H1 (cell line): Measurements from ENCODE around the gene ZNF576. TPM values are rescaled to one million over a fixed set of nuclear protein-coding genes. Genes with fewer than 3 reads are reported as not detected.

ENCODE experiments used
- CTCF ChIA-PET: fragments of 300-600 bp; sonication (Branson Sonifier 250); formaldehyde crosslinking; loops from one replicate; lab custom pipeline; 2021; ENCODE audit not compliant: partially characterized antibody; lab: Charles Lee
- POLR2A ChIA-PET: fragments of 300-600 bp; sonication (Branson Sonifier 250); formaldehyde crosslinking; loops from one replicate; lab custom pipeline; 2021; ENCODE audit warnings: inconsistent platforms; ENCODE audit not compliant: partially characterized antibody; lab: Charles Lee
- DNase-seq, 2 experiments: peaks; one replicate each; pipeline versions ENCODE4 v3.0.0 to v3.0.0-alpha.2; 2010 to 2022; ENCODE audit warnings: low spot score in 2 of 2, low read depth in 1 of 2, mixed read lengths in 1 of 2
- FAIRE-seq: peaks from 2 replicates; lab custom pipeline; 2011; peaks lifted over from hg19 to GRCh38; lab: Jason Lieb, UNC
- H2AFZ ChIP-seq: 2 replicates; pipeline ENCODE4 v1.8.1; 2012; ENCODE audit warnings: low read length, inconsistent platforms
- H2AK5ac ChIP-seq: 2 replicates; pipeline ENCODE4 v1.6.1; 2013; ENCODE audit warnings: low read depth, low read length
- H2BK120ac ChIP-seq: replicated peaks from 2 replicates; pipeline ENCODE3; 2013; ENCODE audit warnings: low read depth, low read length, inconsistent platforms
- H2BK12ac ChIP-seq: 2 replicates; pipeline ENCODE4 v1.6.1; 2013; ENCODE audit warnings: low read depth, low read length
- H2BK15ac ChIP-seq: 2 replicates; pipeline ENCODE4 v1.6.1; 2013; ENCODE audit warnings: low read length
- H2BK20ac ChIP-seq: 2 replicates; pipeline ENCODE4 v1.6.1; 2013; ENCODE audit warnings: low read length
- H2BK5ac ChIP-seq: 2 replicates; pipeline ENCODE4 v1.6.1; 2013; ENCODE audit warnings: low read depth, low read length
- H3K14ac ChIP-seq: 2 replicates; pipeline ENCODE4 v1.6.1; 2013; ENCODE audit warnings: inconsistent platforms; ENCODE audit not compliant: insufficient read length
- H3K18ac ChIP-seq: 2 replicates; pipeline ENCODE4 v1.6.1; 2013; ENCODE audit warnings: low read length; ENCODE audit errors: extremely low read depth
- H3K23ac ChIP-seq: 2 replicates; pipeline ENCODE4 v1.6.1; 2013; ENCODE audit warnings: inconsistent platforms; ENCODE audit not compliant: insufficient read length
- H3K23me2 ChIP-seq: 2 replicates; pipeline ENCODE4 v1.6.1; 2013; ENCODE audit warnings: low read depth, low read length
- H3K27ac ChIP-seq: 2 replicates; pipeline ENCODE4 v1.6.1; 2011; ENCODE audit warnings: low read depth, low read length, inconsistent platforms
- H3K27me3 ChIP-seq, 4 experiments: replicated peaks in 1 of 4; 1 replicate in 1 of 4; 2 replicates in 3 of 4; pipeline versions ENCODE4 v1.6.1 to v1.8.1; 2011 to 2013; ENCODE audit warnings: low read length in 3 of 4, mild to moderate bottlenecking in 3 of 4, inconsistent platforms in 2 of 4, mixed read lengths in 2 of 4, moderate library complexity in 1 of 4; ENCODE audit not compliant: control insufficient read depth in 3 of 4, insufficient read depth in 3 of 4; ENCODE audit errors: extremely low read depth in 1 of 4
- H3K36me3 ChIP-seq, 4 experiments: 2 replicates each; pipeline versions ENCODE4 v1.6.1 to v1.8.1; 2011 to 2013; ENCODE audit warnings: mild to moderate bottlenecking in 4 of 4, low read length in 3 of 4, moderate library complexity in 2 of 4, control low read depth in 1 of 4, inconsistent platforms in 1 of 4; ENCODE audit not compliant: insufficient read depth in 4 of 4, control insufficient read depth in 2 of 4
- H3K4ac ChIP-seq: replicated peaks from 2 replicates; pipeline ENCODE3; 2013; ENCODE audit warnings: low read length, low read depth, mixed read lengths, inconsistent platforms; ENCODE audit not compliant: insufficient read length
- H3K4me1 ChIP-seq, 4 experiments: replicated peaks in 1 of 4; 1 replicate in 1 of 4; 2 replicates in 3 of 4; pipeline versions ENCODE4 v1.6.1 to v1.8.1; 2011 to 2013; ENCODE audit warnings: low read length in 3 of 4, inconsistent platforms in 2 of 4, mixed read lengths in 1 of 4; ENCODE audit not compliant: insufficient read depth in 4 of 4, control insufficient read depth in 3 of 4
- H3K4me2 ChIP-seq, 2 experiments: 2 replicates each; pipeline versions ENCODE4 v1.6.1 to v1.8.1; 2011 to 2013; ENCODE audit warnings: low read depth in 2 of 2, low read length in 2 of 2, control low read depth in 1 of 2, inconsistent platforms in 1 of 2, mild to moderate bottlenecking in 1 of 2; ENCODE audit not compliant: insufficient read depth in 1 of 2
- H3K4me3 ChIP-seq, 4 experiments: fragments of 200-600, 300-600 bp in 1 of 4; sonication (generic), shearing (Covaris generic), sonication (Bioruptor Twin) in 1 of 4; 2 replicates each; pipeline versions ENCODE4 v1.5.1 to v1.8.1; 2011 to 2016; ENCODE audit warnings: low read length in 4 of 4, low read depth in 3 of 4, control low read depth in 2 of 4, inconsistent platforms in 2 of 4, mild to moderate bottlenecking in 2 of 4, mixed read lengths in 1 of 4, moderate library complexity in 1 of 4; ENCODE audit not compliant: insufficient read depth in 2 of 4; ENCODE audit errors: extremely low read depth in 1 of 4
- H3K56ac ChIP-seq: replicated peaks from 2 replicates; pipeline ENCODE3; 2013; ENCODE audit warnings: low read depth, mild to moderate bottlenecking, mixed read lengths, low read length, inconsistent platforms; ENCODE audit not compliant: insufficient read length
- H3K79me1 ChIP-seq: 2 replicates; pipeline ENCODE4 v1.6.1; 2013; ENCODE audit warnings: low read depth, low read length, control low read depth
- H3K79me2 ChIP-seq, 2 experiments: 2 replicates each; pipeline versions ENCODE4 v1.6.1 to v1.8.1; 2012 to 2013; ENCODE audit warnings: low read length in 2 of 2, mild to moderate bottlenecking in 2 of 2, inconsistent platforms in 1 of 2; ENCODE audit not compliant: insufficient read depth in 2 of 2, control insufficient read depth in 1 of 2
- H3K9ac ChIP-seq, 4 experiments: replicated peaks in 1 of 4; 1 replicate in 1 of 4; 2 replicates in 3 of 4; pipeline versions ENCODE4 v1.6.1 to v1.8.1; 2011 to 2013; ENCODE audit warnings: low read depth in 3 of 4, low read length in 3 of 4, control low read depth in 2 of 4, mild to moderate bottlenecking in 2 of 4, moderate library complexity in 2 of 4, inconsistent platforms in 1 of 4; ENCODE audit errors: extremely low read depth in 1 of 4
- H3K9me3 ChIP-seq, 2 experiments: 2 replicates each; pipeline versions ENCODE4 v1.6.1 to v1.8.1; 2012 to 2013; ENCODE audit warnings: mild to moderate bottlenecking in 2 of 2, moderate library complexity in 2 of 2, control low read depth in 1 of 2, inconsistent platforms in 1 of 2, low read depth in 1 of 2, low read length in 1 of 2, mixed read lengths in 1 of 2; ENCODE audit not compliant: insufficient read depth in 2 of 2
- H4K20me1 ChIP-seq, 2 experiments: replicated peaks in 1 of 2; 2 replicates each; pipeline versions ENCODE3 to v1.8.1; 2011 to 2013; ENCODE audit warnings: inconsistent platforms in 2 of 2, low read length in 2 of 2, mild to moderate bottlenecking in 1 of 2; ENCODE audit not compliant: insufficient read depth in 2 of 2, control insufficient read depth in 1 of 2
- H4K5ac ChIP-seq: 2 replicates; pipeline ENCODE4 v1.6.1; 2013; ENCODE audit warnings: low read length, low read depth, mixed read lengths, inconsistent platforms; ENCODE audit not compliant: insufficient read length
- H4K8ac ChIP-seq: 2 replicates; pipeline ENCODE4 v1.8.0; 2013; ENCODE audit warnings: mild to moderate bottlenecking, moderate library complexity, low read length, inconsistent platforms; ENCODE audit not compliant: insufficient read depth; ENCODE audit errors: extremely low read depth
- H4K91ac ChIP-seq: replicated peaks from 2 replicates; pipeline ENCODE3; 2013; ENCODE audit warnings: low read length, mixed read lengths, inconsistent platforms; ENCODE audit not compliant: insufficient read length
- CTBP2 ChIP-seq: IDR thresholded peaks from 2 replicates; pipeline ENCODE4 v1.7.0; 2011; ENCODE audit warnings: borderline replicate concordance, mild to moderate bottlenecking, moderate library complexity, mixed read lengths, low read length; ENCODE audit not compliant: insufficient read depth, insufficient read length
- E2F6 ChIP-seq: IDR thresholded peaks from 2 replicates; pipeline ENCODE4 v1.6.1; 2012; ENCODE audit warnings: inconsistent platforms
- EZH2 ChIP-seq: fragments of 200-600 bp; sonication (generic); IDR thresholded peaks from 2 replicates; pipeline ENCODE4 v1.7.1; 2012; ENCODE audit warnings: low read depth, mild to moderate bottlenecking, moderate library complexity, low read length, inconsistent platforms; ENCODE audit not compliant: severe bottlenecking
- HDAC6 ChIP-seq: IDR thresholded peaks from one replicate; pipeline ENCODE4 v1.7.1; 2012; ENCODE audit warnings: low read depth, mild to moderate bottlenecking, inconsistent platforms, low read length, moderate library complexity
- KDM5A ChIP-seq: fragments of 200-600 bp; IDR thresholded peaks from 2 replicates; pipeline ENCODE4 v1.7.1; 2012; ENCODE audit warnings: mild to moderate bottlenecking, low read length, inconsistent platforms, mixed read lengths
- POLR2A ChIP-seq, 2 experiments: IDR thresholded peaks; 1 replicate in 1 of 2; 2 replicates in 1 of 2; pipeline ENCODE4 v1.6.1; 2011; ENCODE audit warnings: low read depth in 2 of 2, low read length in 2 of 2, mild to moderate bottlenecking in 2 of 2; ENCODE audit errors: control extremely low read depth in 1 of 2
- RBBP5 ChIP-seq: IDR thresholded peaks from 2 replicates; pipeline ENCODE4 v1.7.1; 2012; ENCODE audit warnings: low read depth, mild to moderate bottlenecking, inconsistent platforms, low read length, moderate library complexity, borderline replicate concordance
- RFX5 ChIP-seq: IDR thresholded peaks from 2 replicates; pipeline ENCODE4 v1.6.1; 2011; ENCODE audit warnings: low read depth, low read length, improper control_type of control experiment, borderline replicate concordance
- SIX5 ChIP-seq: IDR thresholded peaks from 2 replicates; pipeline ENCODE4 v1.6.1; 2011; ENCODE audit warnings: mild to moderate bottlenecking, low read depth, low read length
- SP1 ChIP-seq: IDR thresholded peaks from 2 replicates; pipeline ENCODE4 v1.6.1; 2011; ENCODE audit warnings: low read depth, low read length
- SP2 ChIP-seq: IDR thresholded peaks from 2 replicates; pipeline ENCODE4 v1.6.1; 2012; ENCODE audit warnings: mild to moderate bottlenecking, low read length, inconsistent platforms
- WGBS, 2 experiments: shearing (Covaris generic) in 1 of 2; methylation state at CpG; one replicate each; pipeline versions ENCODE4 v1.1.6 to v1.1.7; 2013 to 2015; ENCODE audit warnings: low lambda C conversion rate in 2 of 2, mixed read lengths in 2 of 2, inconsistent platforms in 1 of 2, low coverage in 1 of 2, missing lambda C conversion rate in 1 of 2; ENCODE audit not compliant: insufficient replicate concordance in 2 of 2, insufficient coverage in 1 of 2, insufficient read length in 1 of 2; ENCODE audit errors: extremely low coverage in 1 of 2, missing lambda C conversion rate in 1 of 2; 5-methylcytosine and 5-hydroxymethylcytosine counted together
- polyA plus RNA-seq, 7 experiments: library from polyadenylated mRNA; depleted of rRNA in 3 of 7; stranded (reverse) in 5 of 7; unstranded in 2 of 7; fragments of >200 nt in 5 of 7; fragments of 200-250 nt in 2 of 7; gene quantifications; 1 replicate in 5 of 7; 2 replicates in 1 of 7; 4 replicates in 1 of 7; pipeline versions ENCODE4 v1.2.1 to v1.2.3, GENCODE V29; 2011 to 2013; ENCODE audit warnings: missing spikeins in 2 of 7, mixed read lengths in 2 of 7
- total RNA-seq: library from RNA; stranded (reverse); fragmentation: NEBNext Ultra II Directional; extraction: Animal tissue kit (Norgen Biotek cat#: 25700); gene quantifications from 2 replicates; pipeline ENCODE4 v1.2.1, GENCODE V29; 2021
- TF ChIP-seq, protein P1 (sequence below): IDR thresholded peaks from 2 replicates; pipeline ENCODE4 v1.6.1; 2012; ENCODE audit warnings: low read length, inconsistent platforms

The ZNF576 gene
- total and polyA plus RNA-seq, 2 of the 8 experiments (the other 6 are each of a cell fraction or from before 2014, with no cell fraction given) = 13.6 to 32.4 TPM

DNA sequence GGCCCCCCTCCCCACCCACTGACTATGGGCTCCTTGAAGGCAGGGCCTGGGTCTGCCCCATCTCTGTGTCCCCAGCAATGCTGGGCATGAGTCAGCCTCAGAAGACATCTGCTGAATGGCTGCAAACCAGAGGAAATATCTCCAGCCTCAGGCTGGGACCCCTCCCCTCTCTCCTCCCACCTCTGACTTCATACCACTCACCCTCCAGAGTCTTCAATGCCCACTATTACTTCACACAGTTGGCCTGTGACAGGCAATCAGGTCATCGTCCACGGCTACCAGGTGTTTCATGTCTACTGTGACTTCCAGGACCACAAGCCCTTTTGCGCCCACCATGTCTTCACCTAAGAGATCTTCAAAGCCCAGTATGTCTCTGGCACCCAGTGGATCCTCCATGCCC is 15.4 kb downstream of the ZNF576 start, which contains the start of gene SRRM5:
TSS of gene SRRM5 (plus strand) at position 301 of the 400 bp plus-strand sequence. CDS start at position 335, 34 bp downstream.
- no peak within 1 kb of the TSS for H2BK12ac ChIP-seq
- no peak within 1 kb of the TSS for H3K4ac ChIP-seq
- DNase-seq (no peak), FAIRE-seq (no peak)
- 84% methylated on average over 3 of the region's 3 CpGs; no CpG with 5 or more reads in 1 of the 2 experiments for WGBS, 2 experiments
- no peaks in the 10 kb centered on the region for H3K27me3 ChIP-seq
- no peak within 1 kb of the TSS for H3K4me3 ChIP-seq
- no peak within 1 kb of the TSS for H3K14ac ChIP-seq
- H2BK5ac ChIP-seq = no peak within 1 kb of the TSS
- H4K91ac ChIP-seq = no peak within 1 kb of the TSS
- no peak within 1 kb of the TSS for H3K4me2 ChIP-seq
- no peak within 1 kb of the TSS for H2AK5ac ChIP-seq
- no peak within 1 kb of the TSS for H2BK15ac ChIP-seq
- CTCF ChIA-PET = interaction anchor here (1.3 to 1.8 kb wide), 2 partner anchors 14 kb away, joined by 4 to 9 read pairs; no protein-coding TSS in a partner anchor
- no peak within 1 kb of the TSS for H3K23ac ChIP-seq
- no peak within 1 kb of the TSS for H4K5ac ChIP-seq
- H3K23me2 ChIP-seq = no peaks in the 10 kb centered on the region; the same call in 1 of the 2 replicates
- H2AFZ ChIP-seq = no peak within 1 kb of the TSS
- peaks cover 7% of the 10 kb centered on the region; the same call in 1 of the 2 replicates for H3K79me1 ChIP-seq
- no peak within 1 kb of the TSS for H3K56ac ChIP-seq
- no peak within 1 kb of the TSS; the same call in 1 of the 2 replicates for H4K8ac ChIP-seq
- no peaks in the 10 kb centered on the region; a peak in 1 of 4 replicates for H3K9me3 ChIP-seq
- POLR2A ChIA-PET = no interaction called here
- H4K20me1 ChIP-seq = peaks cover 0 to 8% of the 10 kb centered on the region in 2 experiments
- peaks cover 0 to 4% (median 1%) of the 10 kb centered on the region in 4 experiments; a peak in 2 of 8 replicates for H3K36me3 ChIP-seq
- H2BK120ac ChIP-seq = no peak within 1 kb of the TSS
- H3K9ac ChIP-seq = no peak within 1 kb of the TSS
- no peak within 1 kb of the TSS for H3K18ac ChIP-seq
- no peak within 1 kb of the TSS for H3K27ac ChIP-seq
- peaks cover 0 to 9% of the 10 kb centered on the region in 2 experiments; a peak in 2 of 4 replicates for H3K79me2 ChIP-seq
- no peaks in the 10 kb centered on the region for H3K4me1 ChIP-seq
- H2BK20ac ChIP-seq = no peak within 1 kb of the TSS
- TF ChIP-seq SP1 (no peak), E2F6 (no peak), POLR2A (IDR thresholded peaks at IDR 0.05; ENCODE audit: control extremely low read depth in 1 of 2, low read depth in 2 of 2, low read length in 2 of 2) (no peak), EZH2 (no peak), CTBP2 (no peak), HDAC6 (no peak), SIX5 (no peak), KDM5A (no peak), SP2 (no peak), RFX5 (no peak), RBBP5 (no peak)
- TF ChIP-seq, protein P1, sequence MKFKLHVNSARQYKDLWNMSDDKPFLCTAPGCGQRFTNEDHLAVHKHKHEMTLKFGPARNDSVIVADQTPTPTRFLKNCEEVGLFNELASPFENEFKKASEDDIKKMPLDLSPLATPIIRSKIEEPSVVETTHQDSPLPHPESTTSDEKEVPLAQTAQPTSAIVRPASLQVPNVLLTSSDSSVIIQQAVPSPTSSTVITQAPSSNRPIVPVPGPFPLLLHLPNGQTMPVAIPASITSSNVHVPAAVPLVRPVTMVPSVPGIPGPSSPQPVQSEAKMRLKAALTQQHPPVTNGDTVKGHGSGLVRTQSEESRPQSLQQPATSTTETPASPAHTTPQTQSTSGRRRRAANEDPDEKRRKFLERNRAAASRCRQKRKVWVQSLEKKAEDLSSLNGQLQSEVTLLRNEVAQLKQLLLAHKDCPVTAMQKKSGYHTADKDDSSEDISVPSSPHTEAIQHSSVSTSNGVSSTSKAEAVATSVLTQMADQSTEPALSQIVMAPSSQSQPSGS = no peak
